ENCODE results near the gene ARID4B.

GRCh38 chr1:235124665-235125064 lies 203.3 kb downstream of the ARID4B start:
- TF ChIP-seq CTCF (IDR thresholded peaks at IDR 0.05) = no peak
- no peak for TF ChIP-seq POLR2A (IDR thresholded peaks at IDR 0.05)

Data from Peyer's patch (tissue), 4 donors.